ENCODE measurements around the gene LENG8. TPM values are rescaled to one million over a fixed set of nuclear protein-coding genes. Genes with fewer than 3 reads are reported as not detected.

The LENG8 gene
- total and polyA plus RNA-seq, 2 of the 4 experiments (the other 2 are of a cell fraction), result 21.1 to 93.9 TPM

GRCh38 chr19:54475706-54476105, 26.7 kb downstream of the LENG8 start:
- in situ Hi-C loops (cut with MboI; ENCODE audit: low sequenced_read_pairs) (no loop called here), intact Hi-C loops (cut with micrococcal nuclease) (loop anchor here (10.0 kb wide), 1 partner anchor 589 kb away; the partner anchor contains the start of gene RDH13), dilution Hi-C loops (cut with HindIII; ENCODE audit: low sequenced_read_pairs, unreplicated experiment) (no loop called here)
- Histone ChIP-seq H3K4me2 (ENCODE audit: low read depth, low read length) (no peak overlapping the region), H3K36me3 (ENCODE audit: control insufficient read depth, insufficient read depth, low read length) (no peaks in the 10 kb centered on the region), H3K23ac (ENCODE audit: low read depth, low read length) (no peak overlapping the region), H4K20me1 (ENCODE audit: insufficient read depth, low read length) (no peaks in the 10 kb centered on the region), H3K14ac (replicated peaks; ENCODE audit: low read depth, low read length) (no peak overlapping the region), H3K9me1 (ENCODE audit: insufficient read depth, low read length) (peaks cover 4% of the 10 kb centered on the region; the same call in 1 of the 2 replicates), H4K8ac (ENCODE audit: low read depth in 2 of 2, low read length in 2 of 2) (no peak overlapping the region), H3K4me3 (ENCODE audit: insufficient read depth, low read depth, low read length) (no peak overlapping the region), H2AK5ac (ENCODE audit: low read depth, low read length) (no peak overlapping the region), H2BK5ac (ENCODE audit: low read depth, low read length, poor library complexity, severe bottlenecking) (no peak overlapping the region), H4K91ac (ENCODE audit: insufficient read depth, low read depth, low read length) (no peak overlapping the region), H3K9me3 (ENCODE audit: control insufficient read depth, insufficient read depth, low read length) (no peaks in the 10 kb centered on the region), H2AFZ (replicated peaks; ENCODE audit: low read length, poor library complexity) (no peak overlapping the region), H3K56ac (ENCODE audit: extremely low read depth, insufficient read depth, low read length) (no peak overlapping the region), H3K4ac (ENCODE audit: low read depth, low read length) (no peak overlapping the region), H3K79me1 (ENCODE audit: low read depth in 1 of 2, low read length in 2 of 2) (no peaks in the 10 kb centered on the region; a peak in 1 of 4 replicates), H2BK20ac (ENCODE audit: low read depth, low read length) (no peak overlapping the region), H4K5ac (ENCODE audit: low read depth, low read length) (no peak overlapping the region), H3K27ac (ENCODE audit: insufficient read depth, low read length) (no peak overlapping the region), H3K4me1 (ENCODE audit: control insufficient read depth, insufficient read depth, low read length) (peaks cover 11% of the 10 kb centered on the region), H2BK120ac (ENCODE audit: low read depth, low read length) (no peak overlapping the region), H3K18ac (ENCODE audit: low read depth, low read length) (no peak overlapping the region), H2BK15ac (ENCODE audit: low read depth, low read length) (no peak overlapping the region), H2AK9ac (replicated peaks; ENCODE audit: low read depth, low read length, poor library complexity) (no peak overlapping the region), H3K9ac (ENCODE audit: low read depth, low read length) (no peak overlapping the region), H3K27me3 (ENCODE audit: control insufficient read depth, insufficient read depth, low read length) (0 out of 2 replicates have a peak, but pooled peaks cover 2% of the 10 kb centered on the region)
- TF ChIP-seq ELK1 (IDR thresholded peaks at IDR 0.05; ENCODE audit: borderline replicate concordance, low read depth, low read length), result no peak
- TF ChIP-seq, protein P1, sequence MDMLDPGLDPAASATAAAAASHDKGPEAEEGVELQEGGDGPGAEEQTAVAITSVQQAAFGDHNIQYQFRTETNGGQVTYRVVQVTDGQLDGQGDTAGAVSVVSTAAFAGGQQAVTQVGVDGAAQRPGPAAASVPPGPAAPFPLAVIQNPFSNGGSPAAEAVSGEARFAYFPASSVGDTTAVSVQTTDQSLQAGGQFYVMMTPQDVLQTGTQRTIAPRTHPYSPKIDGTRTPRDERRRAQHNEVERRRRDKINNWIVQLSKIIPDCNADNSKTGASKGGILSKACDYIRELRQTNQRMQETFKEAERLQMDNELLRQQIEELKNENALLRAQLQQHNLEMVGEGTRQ (IDR thresholded peaks at IDR 0.05; ENCODE audit: low read depth, low read length), result no peak
- TF ChIP-seq MXI1 (IDR thresholded peaks at IDR 0.05; ENCODE audit: borderline replicate concordance, low read depth, low read length), result no peak
- no peak for TF ChIP-seq CTCF (conservative IDR thresholded peaks at IDR 0.05; ENCODE audit: low read depth, low read length)
- no peak for TF ChIP-seq RFX5 (IDR thresholded peaks at IDR 0.05; ENCODE audit: low read depth, low read length)
- no peak for TF ChIP-seq NFE2L2 (IDR thresholded peaks at IDR 0.05; ENCODE audit: low read depth, low read length)
- no peak for TF ChIP-seq RCOR1 (IDR thresholded peaks at IDR 0.05; ENCODE audit: insufficient replicate concordance, low read length)
- no peak for TF ChIP-seq MAZ (IDR thresholded peaks at IDR 0.05; ENCODE audit: borderline replicate concordance, low read depth, low read length)
- TF ChIP-seq CHD1 (IDR thresholded peaks at IDR 0.05; ENCODE audit: low read depth, low read length), result no peak
- no peak for TF ChIP-seq CEBPB (IDR thresholded peaks at IDR 0.05; ENCODE audit: low read depth, low read length)
- no peak for TF ChIP-seq RAD21 (IDR thresholded peaks at IDR 0.05; ENCODE audit: low read length)
- no peak for TF ChIP-seq FOS (IDR thresholded peaks at IDR 0.05; ENCODE audit: low read depth, low read length)
- no peak for TF ChIP-seq BHLHE40 (IDR thresholded peaks at IDR 0.05; ENCODE audit: low read depth, low read length)
- no peak for TF ChIP-seq SMC3 (IDR thresholded peaks at IDR 0.05; ENCODE audit: low read depth, low read length)
- no peak for TF ChIP-seq MAFK (IDR thresholded peaks at IDR 0.05; ENCODE audit: low read depth, low read length)
- TF ChIP-seq POLR2A (IDR thresholded peaks at IDR 0.05; ENCODE audit: low read depth, low read length), result no peak
- WGBS, 2 experiments (ENCODE audit: extremely low coverage in 2 of 2, insufficient read length in 1 of 2), result 80% methylated on average over 6 of the region's 11 CpGs; no CpG with 5 or more reads in 1 of the 2 experiments
- DNase-seq, result no peak
- ChIA-PET POLR2A (ENCODE audit: unreplicated experiment) (no interaction called here), CTCF (no interaction called here)
- ATAC-seq (ENCODE audit: low read depth), result no peak
- no TSS peak for BruUV-seq (replicated peaks)

All from IMR-90 (cell line).